ENCODE results near the gene ZBTB17. TPM values are rescaled to one million over a fixed set of nuclear protein-coding genes. Genes with fewer than 3 reads are reported as not detected.

The ZBTB17 gene
- total and polyA plus RNA-seq, 9 of the 15 experiments (the other 6 are each of a cell fraction or from before 2014, with no cell fraction given) = 1.1 to 53.4 (median 29.6) TPM

GRCh38 chr1:15958111-15958510, 17.8 kb downstream of the ZBTB17 start:
- ATAC-seq = no peak
- no peak overlapping the region for H2AFZ ChIP-seq (ENCODE audit: low read depth, low read length)
- no peaks in the 10 kb centered on the region for H3K27me3 ChIP-seq (ENCODE audit: control insufficient read depth in 2 of 2, insufficient read depth in 2 of 2, low read length in 2 of 2)
- intact Hi-C loops (cut with micrococcal nuclease) = no loop called here
- H3K9ac ChIP-seq (ENCODE audit: insufficient read depth in 1 of 2, low read depth in 2 of 2, low read length in 2 of 2) = peak overlapping the region in 1 of 2 experiments; percentile 59; a peak in 2 of 4 replicates
- H3K79me2 ChIP-seq (ENCODE audit: control insufficient read depth, insufficient read depth, low read length) = peaks cover 72% of the 10 kb centered on the region
- no peak overlapping the region for H3K4me2 ChIP-seq (ENCODE audit: insufficient read depth, low read length)
- H3K4me3 ChIP-seq = no peak overlapping the region
- no peak overlapping the region for H3K27ac ChIP-seq (ENCODE audit: extremely low read depth, low read depth, low read length)
- FAIRE-seq = no peak
- H3K4me1 ChIP-seq (replicated peaks in 1 of 2; ENCODE audit: control insufficient read depth in 2 of 2, insufficient read depth in 2 of 2, low read length in 2 of 2) = peaks cover 20 to 21% of the 10 kb centered on the region in 2 experiments
- H3K9me1 ChIP-seq (ENCODE audit: control insufficient read depth, insufficient read depth, low read length) = no peaks in the 10 kb centered on the region
- TF ChIP-seq HDGF (IDR thresholded peaks at IDR 0.05) = no peak
- TF ChIP-seq NUFIP1 (IDR thresholded peaks at IDR 0.05; ENCODE audit: partially characterized antibody) = no peak
- no peak for TF ChIP-seq KDM4B (IDR thresholded peaks at IDR 0.05; ENCODE audit: borderline replicate concordance in 2 of 2, low read depth in 1 of 2)
- no peak for TF ChIP-seq ZNF395 (CRISPR knock-in tag; IDR thresholded peaks at IDR 0.05)
- no peak for TF ChIP-seq TAF9B (IDR thresholded peaks at IDR 0.05; ENCODE audit: partially characterized antibody)
- TF ChIP-seq RFX1 (IDR thresholded peaks at IDR 0.05) = no peak
- TF ChIP-seq ZKSCAN3 (CRISPR knock-in tag; IDR thresholded peaks at IDR 0.05) = no peak
- TF ChIP-seq ZKSCAN1 (IDR thresholded peaks at IDR 0.05; ENCODE audit: low read depth, low read length) = no peak
- no peak for TF ChIP-seq MCM5 (IDR thresholded peaks at IDR 0.05; ENCODE audit: low read depth)
- TF ChIP-seq ZNF695 (CRISPR knock-in tag; IDR thresholded peaks at IDR 0.05) = no peak
- no peak for TF ChIP-seq ATF3 (IDR thresholded peaks at IDR 0.05)
- TF ChIP-seq ATF3 (CRISPR knock-in tag; conservative IDR thresholded peaks at IDR 0.05) = no peak
- TF ChIP-seq BCOR (IDR thresholded peaks at IDR 0.05) = no peak
- TF ChIP-seq BRF1 (IDR thresholded peaks at IDR 0.05; ENCODE audit: borderline replicate concordance, extremely low read depth, insufficient read length) = no peak
- no peak for TF ChIP-seq JUN (IDR thresholded peaks at IDR 0.05; ENCODE audit: borderline replicate concordance, low read depth, low read length)
- TF ChIP-seq JUN (CRISPR knock-in tag; IDR thresholded peaks at IDR 0.05; ENCODE audit: borderline replicate concordance) = no peak
- TF ChIP-seq ZNF586 (CRISPR knock-in tag; conservative IDR thresholded peaks at IDR 0.05) = no peak
- TF ChIP-seq COPS2 (conservative IDR thresholded peaks at IDR 0.05) = no peak
- TF ChIP-seq TCF7 (IDR thresholded peaks at IDR 0.05; ENCODE audit: borderline replicate concordance) = no peak
- 72% methylated on average over 4 of the region's 5 CpGs for WGBS (ENCODE audit: insufficient coverage, low coverage, missing lambda C conversion rate)
- no peaks in the 10 kb centered on the region for H4K20me1 ChIP-seq (replicated peaks; ENCODE audit: control insufficient read depth, insufficient read depth, low read length)
- in situ Hi-C loops (cut with MboI) = no loop called here
- POLR2A ChIA-PET = interaction anchor here (1.9 kb wide), 1 partner anchor 8 kb away, joined by 6 read pairs; no protein-coding TSS in a partner anchor
- CTCF ChIA-PET (ENCODE audit: low intra/inter-chr PET ratio) = interaction anchor here (1.3 to 1.5 kb wide), 3 partner anchors 155 to 166 kb away, joined by 3 to 8 read pairs (median 5); no protein-coding TSS in a partner anchor
- no peaks in the 10 kb centered on the region for H3K9me3 ChIP-seq (replicated peaks; ENCODE audit: control insufficient read depth, insufficient read depth, low read depth, low read length)
- BruUV-seq (replicated peaks) = no TSS peak
- peaks cover 28% of the 10 kb centered on the region; the same call in 2 of the 3 replicates for H3K36me3 ChIP-seq (ENCODE audit: control insufficient read depth, insufficient read depth, low read length)
- no peak for DNase-seq (ENCODE audit: extremely low read depth in 1 of 4, low spot score in 3 of 4)

Data from K562 (cell line).